ENCODE data around the gene BMPR1B. TPM values are rescaled to one million over a fixed set of nuclear protein-coding genes. Genes with fewer than 3 reads are reported as not detected.
"Not testable (repeated sequence)": the region's sequence is repeated elsewhere in the genome, so short reads cannot be mapped to it uniquely, and the experiment has no call there.

Gene BMPR1B
- total and polyA plus RNA-seq, 5 donors from 2014 or later: 0.31 to 0.72 TPM; not detected in 3

DNA sequence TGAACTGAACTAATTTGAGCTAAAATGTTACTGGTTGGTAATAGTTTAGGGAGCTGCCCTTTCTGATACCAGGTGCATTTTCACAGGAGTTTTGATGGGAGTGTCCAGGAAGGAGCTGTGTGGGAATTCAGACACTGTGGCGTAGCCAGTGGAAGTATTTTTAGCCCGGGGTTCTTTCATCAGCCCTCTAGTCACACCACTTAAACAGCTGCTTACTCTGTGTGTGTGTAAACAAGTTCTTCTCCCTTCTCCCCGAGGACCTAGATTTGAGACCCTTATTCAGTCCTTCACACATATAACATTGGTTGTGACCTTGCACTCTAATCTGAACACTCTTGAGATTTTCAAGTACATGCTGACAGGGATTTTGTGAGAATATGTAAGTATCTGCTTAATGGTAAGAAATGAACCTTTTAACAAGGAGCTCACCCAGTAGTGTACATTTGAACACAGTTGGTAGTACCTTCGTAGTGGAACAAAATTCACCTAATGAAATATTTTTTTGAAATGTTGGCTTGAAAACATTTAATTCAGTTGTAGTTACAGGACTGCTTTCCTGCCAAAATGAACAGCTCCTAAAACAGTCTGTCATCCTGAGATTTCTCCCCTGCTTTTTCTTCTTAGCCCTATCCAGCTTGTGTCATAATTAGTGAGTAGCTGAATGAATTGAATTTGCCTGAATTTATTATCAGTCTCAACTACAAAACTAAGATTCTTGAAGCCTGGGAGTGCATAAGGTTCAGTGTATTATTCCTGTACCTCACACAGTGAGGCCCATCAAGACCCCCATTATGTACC, 61.8 kb downstream of the BMPR1B start:
- no peaks in the 10 kb centered on the region for H3K36me3 Mint-ChIP-seq
- no peak for ATAC-seq (ENCODE audit: low read depth in 2 of 2)
- H3K4me1 ChIP-seq (ENCODE audit: control insufficient read depth, insufficient read depth, low read length, poor library complexity, severe bottlenecking): no peaks in the 10 kb centered on the region
- H3K4me3 ChIP-seq (ENCODE audit: low read depth, low read length): no peak overlapping the region
- H3K27ac ChIP-seq (ENCODE audit: insufficient read depth, low read length, poor library complexity, severe bottlenecking): no peak overlapping the region
- no peak overlapping the region for H3K27ac Mint-ChIP-seq
- DNase-seq: no peak
- H3K27me3 Mint-ChIP-seq: no peaks in the 10 kb centered on the region
- H3K9me3 ChIP-seq (ENCODE audit: control insufficient read depth in 2 of 2, low read length in 2 of 2): no peaks in the 10 kb centered on the region
- no peaks in the 10 kb centered on the region for H3K4me1 Mint-ChIP-seq
- peaks cover 2% of the 10 kb centered on the region for H3K27me3 ChIP-seq (ENCODE audit: control insufficient read depth, insufficient read depth, low read length)
- peaks cover 0 to 2% (median 0%) of the 10 kb centered on the region in 7 donors for H3K9me3 Mint-ChIP-seq
- H3K4me3 Mint-ChIP-seq: no peak overlapping the region
- H3K36me3 ChIP-seq (ENCODE audit: control insufficient read depth, insufficient read depth, low read length): no peaks in the 10 kb centered on the region

DNA sequence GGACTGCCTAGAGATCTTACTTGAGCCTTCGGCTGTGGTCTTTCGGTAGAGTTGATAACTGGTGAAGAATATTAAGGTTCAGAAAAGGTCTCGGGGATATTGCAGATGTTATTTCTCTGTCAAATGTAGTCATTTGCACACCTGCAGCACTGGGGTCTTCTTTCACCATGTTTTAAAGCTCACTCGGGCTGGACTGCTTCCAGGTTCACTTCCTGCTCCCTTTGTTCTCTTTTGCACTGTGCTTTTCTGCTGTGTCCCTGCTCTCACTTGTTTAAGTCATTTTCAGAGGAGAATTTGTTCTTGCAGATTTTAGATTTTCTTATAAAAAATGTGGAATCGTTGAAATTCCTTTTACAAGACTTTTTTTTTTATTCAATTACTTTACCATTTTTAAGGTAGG, 68.5 kb downstream of the BMPR1B start:
- Histone ChIP-seq H3K4me1 (ENCODE audit: control insufficient read depth, insufficient read depth, low read length, poor library complexity, severe bottlenecking) (no peaks in the 10 kb centered on the region), H3K27me3 (ENCODE audit: control insufficient read depth, insufficient read depth, low read length) (no peaks in the 10 kb centered on the region), H3K36me3 (ENCODE audit: control insufficient read depth, insufficient read depth, low read length) (no peaks in the 10 kb centered on the region), H3K9me3 (ENCODE audit: control insufficient read depth in 2 of 2, low read length in 2 of 2) (no peaks in the 10 kb centered on the region), H3K4me3 (ENCODE audit: low read depth, low read length) (no peak overlapping the region), H3K27ac (ENCODE audit: insufficient read depth, low read length, poor library complexity, severe bottlenecking) (no peak overlapping the region)
- Mint-ChIP-seq H3K4me1 (peaks cover 0 to 3% (median 0%) of the 10 kb centered on the region in 4 donors), H3K4me3 (no peak overlapping the region), H3K27ac (no peak overlapping the region), H3K36me3 (no peaks in the 10 kb centered on the region), H3K27me3 (no peaks in the 10 kb centered on the region), H3K9me3 (peaks cover 0 to 2% (median 0%) of the 10 kb centered on the region in 7 donors)
- no peak for DNase-seq
- ATAC-seq (ENCODE audit: low read depth in 2 of 2): no peak

DNA sequence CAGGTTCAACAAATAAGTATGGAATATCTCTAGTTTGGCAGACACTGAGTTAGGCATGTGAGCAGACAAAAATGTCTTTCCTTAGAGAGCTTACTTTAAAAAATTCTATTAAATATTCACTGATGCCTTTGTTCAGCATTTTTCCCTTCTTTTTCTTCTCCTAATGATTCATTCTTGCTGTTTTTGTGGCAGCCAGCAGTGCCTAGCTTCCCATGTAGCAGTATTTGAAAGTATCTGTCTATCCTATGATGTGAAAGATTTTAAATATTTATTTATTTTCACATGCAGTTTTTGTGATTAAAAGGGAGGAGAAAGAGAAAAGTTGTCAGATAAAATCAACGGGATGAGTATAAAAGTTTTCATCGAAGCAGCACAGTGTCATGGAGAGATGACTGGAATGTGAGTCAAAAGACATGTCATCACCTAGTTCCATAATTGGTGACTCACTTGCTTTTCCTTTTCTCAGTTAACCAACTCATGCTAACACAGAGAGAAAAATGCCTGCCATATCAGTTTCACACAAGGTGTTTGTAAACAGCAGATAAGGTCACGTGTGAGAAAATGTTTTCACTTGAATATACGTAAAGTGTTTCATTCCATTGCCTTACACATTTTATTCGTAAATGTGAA, 69.8 kb downstream of the BMPR1B start:
- H3K27me3 Mint-ChIP-seq: no peaks in the 10 kb centered on the region
- no peaks in the 10 kb centered on the region for H3K36me3 Mint-ChIP-seq
- no peak overlapping the region for H3K4me3 Mint-ChIP-seq
- DNase-seq (no peak), ATAC-seq (ENCODE audit: low read depth in 2 of 2) (no peak)
- peaks cover 0 to 2% (median 0%) of the 10 kb centered on the region in 7 donors for H3K9me3 Mint-ChIP-seq
- no peaks in the 10 kb centered on the region for H3K4me1 ChIP-seq (ENCODE audit: control insufficient read depth, insufficient read depth, low read length, poor library complexity, severe bottlenecking)
- no peak overlapping the region for H3K27ac ChIP-seq (ENCODE audit: insufficient read depth, low read length, poor library complexity, severe bottlenecking)
- H3K36me3 ChIP-seq (ENCODE audit: control insufficient read depth, insufficient read depth, low read length): no peaks in the 10 kb centered on the region
- no peaks in the 10 kb centered on the region for H3K27me3 ChIP-seq (ENCODE audit: control insufficient read depth, insufficient read depth, low read length)
- H3K4me3 ChIP-seq (ENCODE audit: low read depth, low read length): no peak overlapping the region
- H3K27ac Mint-ChIP-seq: no peak overlapping the region
- no peaks in the 10 kb centered on the region for H3K9me3 ChIP-seq (ENCODE audit: control insufficient read depth in 2 of 2, low read length in 2 of 2)
- H3K4me1 Mint-ChIP-seq: peaks cover 0 to 3% (median 0%) of the 10 kb centered on the region in 4 donors

DNA sequence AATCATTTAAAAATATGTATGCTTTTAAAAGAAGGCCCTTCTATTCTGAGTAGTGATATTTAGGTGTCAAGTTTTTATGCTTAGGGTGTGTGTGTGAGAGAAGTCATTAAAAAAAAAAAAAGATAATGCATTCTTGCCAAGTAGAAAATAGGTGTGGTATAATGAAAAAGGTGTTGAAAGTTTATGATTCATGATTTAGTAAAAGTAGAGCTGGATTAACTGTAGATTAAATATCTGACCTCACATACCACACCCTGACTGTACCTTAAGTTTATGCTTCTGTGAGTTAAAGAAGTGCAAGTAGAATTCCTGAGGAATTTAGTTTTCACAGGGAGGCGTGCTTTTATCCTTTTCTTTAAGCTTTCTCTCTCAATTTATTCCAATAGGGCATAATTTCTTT, 71.1 kb downstream of the BMPR1B start:
- H3K27me3 Mint-ChIP-seq: no peaks in the 10 kb centered on the region
- H3K27me3 ChIP-seq (ENCODE audit: control insufficient read depth, insufficient read depth, low read length): no peaks in the 10 kb centered on the region
- no peaks in the 10 kb centered on the region for H3K9me3 ChIP-seq (ENCODE audit: control insufficient read depth in 2 of 2, low read length in 2 of 2)
- no peak overlapping the region for H3K4me3 Mint-ChIP-seq
- no peaks in the 10 kb centered on the region for H3K36me3 Mint-ChIP-seq
- no peak overlapping the region for H3K4me3 ChIP-seq (ENCODE audit: low read depth, low read length)
- H3K4me1 ChIP-seq (ENCODE audit: control insufficient read depth, insufficient read depth, low read length, poor library complexity, severe bottlenecking): no peaks in the 10 kb centered on the region
- H3K9me3 Mint-ChIP-seq: peaks cover 0 to 1% (median 0%) of the 10 kb centered on the region in 7 donors
- DNase-seq (no peak), ATAC-seq (ENCODE audit: low read depth in 2 of 2) (no peak)
- H3K36me3 ChIP-seq (ENCODE audit: control insufficient read depth, insufficient read depth, low read length): no peaks in the 10 kb centered on the region
- no peak overlapping the region for H3K27ac Mint-ChIP-seq
- H3K27ac ChIP-seq (ENCODE audit: insufficient read depth, low read length, poor library complexity, severe bottlenecking): no peak overlapping the region
- H3K4me1 Mint-ChIP-seq: peaks cover 0 to 3% (median 0%) of the 10 kb centered on the region in 4 donors

DNA sequence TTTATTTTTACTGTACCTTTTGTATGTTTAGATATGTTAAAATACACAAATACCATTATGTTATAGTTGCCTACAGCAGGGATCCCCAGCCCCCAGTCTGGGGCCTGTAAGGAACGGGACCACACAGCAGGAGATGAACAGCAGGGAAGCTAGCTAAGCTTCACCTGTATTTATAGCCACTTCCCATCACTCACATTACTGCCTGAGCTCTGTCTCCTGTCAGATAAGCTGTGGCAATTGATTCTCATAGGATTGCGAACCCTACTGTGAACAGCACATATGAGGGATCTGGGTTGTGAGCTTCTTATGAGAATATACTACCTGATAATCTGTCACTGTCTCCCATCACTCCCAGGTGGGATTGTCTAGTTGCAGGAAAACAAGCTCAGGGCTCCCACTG, 73.9 kb downstream of the BMPR1B start:
- Histone ChIP-seq H3K27me3 (ENCODE audit: control insufficient read depth, insufficient read depth, low read length) (no peaks in the 10 kb centered on the region), H3K4me1 (ENCODE audit: control insufficient read depth, insufficient read depth, low read length, poor library complexity, severe bottlenecking) (no peaks in the 10 kb centered on the region), H3K27ac (ENCODE audit: insufficient read depth, low read length, poor library complexity, severe bottlenecking) (no peak overlapping the region), H3K9me3 (ENCODE audit: control insufficient read depth in 2 of 2, low read length in 2 of 2) (no peaks in the 10 kb centered on the region), H3K36me3 (ENCODE audit: control insufficient read depth, insufficient read depth, low read length) (no peaks in the 10 kb centered on the region), H3K4me3 (ENCODE audit: low read depth, low read length) (no peak overlapping the region)
- DNase-seq (no peak), ATAC-seq (ENCODE audit: low read depth in 2 of 2) (no peak)
- Mint-ChIP-seq H3K36me3 (no peaks in the 10 kb centered on the region), H3K4me1 (no peaks in the 10 kb centered on the region), H3K27ac (no peak overlapping the region), H3K27me3 (peaks cover 4% of the 10 kb centered on the region), H3K4me3 (no peak overlapping the region), H3K9me3 (no peaks in the 10 kb centered on the region)

DNA sequence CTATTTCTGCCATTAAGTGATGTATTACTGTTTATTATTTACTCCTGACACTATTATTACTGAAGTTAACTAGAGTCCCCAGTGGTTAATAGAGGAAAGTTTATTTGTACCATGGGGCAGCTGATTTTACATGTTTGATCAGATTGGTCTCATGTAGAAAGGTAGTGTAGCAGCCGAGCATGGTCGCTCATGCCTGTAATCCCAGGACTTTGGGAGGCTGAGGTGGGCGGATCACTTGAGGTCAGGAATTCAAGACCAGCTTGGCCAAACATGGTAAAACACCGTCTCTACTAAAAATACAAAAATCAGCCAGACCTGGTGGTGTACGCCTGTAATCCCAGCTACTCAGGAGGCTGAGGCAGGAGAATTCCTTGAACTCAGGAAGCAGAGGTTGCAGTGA, 74.6 kb downstream of the BMPR1B start:
- H3K36me3 Mint-ChIP-seq; H3K27me3 Mint-ChIP-seq; H3K9me3 Mint-ChIP-seq; H3K4me3 ChIP-seq (ENCODE audit: low read depth, low read length); H3K9me3 ChIP-seq (ENCODE audit: control insufficient read depth in 2 of 2, low read length in 2 of 2); ATAC-seq (ENCODE audit: low read depth in 2 of 2); H3K36me3 ChIP-seq (ENCODE audit: control insufficient read depth, insufficient read depth, low read length); H3K27ac Mint-ChIP-seq; DNase-seq; H3K27ac ChIP-seq (ENCODE audit: insufficient read depth, low read length, poor library complexity, severe bottlenecking); H3K4me3 Mint-ChIP-seq; H3K4me1 ChIP-seq (ENCODE audit: control insufficient read depth, insufficient read depth, low read length, poor library complexity, severe bottlenecking); H3K4me1 Mint-ChIP-seq; H3K27me3 ChIP-seq (ENCODE audit: control insufficient read depth, insufficient read depth, low read length): not testable (repeated sequence)

DNA sequence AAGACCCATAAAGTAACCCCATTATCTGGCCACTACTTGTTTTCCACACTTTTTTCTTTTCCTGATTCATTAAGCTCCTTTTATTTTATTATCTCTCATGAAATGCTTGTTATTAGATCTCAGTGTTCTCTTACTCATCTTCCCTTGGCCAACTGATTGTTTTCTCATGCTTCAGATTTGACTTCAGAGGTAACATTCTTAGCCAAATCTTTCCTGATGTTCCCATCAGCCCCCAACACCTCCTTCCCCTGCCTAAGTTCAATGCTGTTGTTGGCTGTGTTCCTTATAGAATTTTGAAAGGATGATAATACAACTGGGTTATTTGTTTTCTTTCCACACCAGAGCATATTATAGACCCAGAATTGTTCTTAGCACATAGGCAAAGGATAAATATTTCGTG, 75.6 kb downstream of the BMPR1B start:
- H3K27me3 ChIP-seq (ENCODE audit: control insufficient read depth, insufficient read depth, low read length): no peaks in the 10 kb centered on the region
- Mint-ChIP-seq H3K4me1 (no peaks in the 10 kb centered on the region), H3K27ac (no peak overlapping the region), H3K36me3 (no peaks in the 10 kb centered on the region), H3K27me3 (peaks cover 4% of the 10 kb centered on the region), H3K4me3 (no peak overlapping the region), H3K9me3 (no peaks in the 10 kb centered on the region)
- ATAC-seq (ENCODE audit: low read depth in 2 of 2) (no peak), DNase-seq (no peak)
- no peak overlapping the region for H3K4me3 ChIP-seq (ENCODE audit: low read depth, low read length)
- H3K36me3 ChIP-seq (ENCODE audit: control insufficient read depth, insufficient read depth, low read length): no peaks in the 10 kb centered on the region
- no peak overlapping the region for H3K27ac ChIP-seq (ENCODE audit: insufficient read depth, low read length, poor library complexity, severe bottlenecking)
- no peaks in the 10 kb centered on the region for H3K4me1 ChIP-seq (ENCODE audit: control insufficient read depth, insufficient read depth, low read length, poor library complexity, severe bottlenecking)
- H3K9me3 ChIP-seq (ENCODE audit: control insufficient read depth in 2 of 2, low read length in 2 of 2): no peaks in the 10 kb centered on the region

DNA sequence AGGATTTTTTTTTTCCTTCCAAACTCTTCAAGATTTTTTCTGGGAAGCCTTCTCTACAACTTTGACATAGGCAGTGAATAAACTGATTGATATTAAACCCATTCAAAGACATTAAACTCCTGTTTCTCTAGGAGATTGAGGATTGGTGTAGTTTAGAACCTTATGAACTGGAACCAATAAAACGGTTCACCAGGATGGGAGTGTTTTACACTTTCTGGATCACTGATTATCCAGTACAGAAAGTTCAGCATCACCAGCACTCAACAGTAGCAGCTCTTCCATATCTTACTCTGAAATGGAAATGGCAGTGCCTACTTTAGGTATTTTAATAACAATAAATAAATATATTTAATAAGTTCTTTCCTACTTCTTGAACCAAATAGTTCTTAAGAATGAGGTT, 76.7 kb downstream of the BMPR1B start:
- no peaks in the 10 kb centered on the region for H3K36me3 Mint-ChIP-seq
- peaks cover 4% of the 10 kb centered on the region for H3K27me3 Mint-ChIP-seq
- H3K36me3 ChIP-seq (ENCODE audit: control insufficient read depth, insufficient read depth, low read length): no peaks in the 10 kb centered on the region
- H3K9me3 ChIP-seq (ENCODE audit: control insufficient read depth in 2 of 2, low read length in 2 of 2): no peaks in the 10 kb centered on the region
- ATAC-seq (ENCODE audit: low read depth in 2 of 2) (no peak), DNase-seq (no peak)
- no peaks in the 10 kb centered on the region for H3K27me3 ChIP-seq (ENCODE audit: control insufficient read depth, insufficient read depth, low read length)
- no peak overlapping the region for H3K27ac Mint-ChIP-seq
- H3K9me3 Mint-ChIP-seq: no peaks in the 10 kb centered on the region
- H3K4me1 Mint-ChIP-seq: no peaks in the 10 kb centered on the region
- H3K4me3 Mint-ChIP-seq: no peak overlapping the region
- no peaks in the 10 kb centered on the region for H3K4me1 ChIP-seq (ENCODE audit: control insufficient read depth, insufficient read depth, low read length, poor library complexity, severe bottlenecking)
- no peak overlapping the region for H3K27ac ChIP-seq (ENCODE audit: insufficient read depth, low read length, poor library complexity, severe bottlenecking)
- H3K4me3 ChIP-seq (ENCODE audit: low read depth, low read length): no peak overlapping the region

All from CD4-positive, CD25-positive, alpha-beta regulatory T cell (primary cell).